Spleen (tissue), 11 donors: ENCODE data around the gene POU2F1. TPM values are rescaled to one million over a fixed set of nuclear protein-coding genes. Genes with fewer than 3 reads are reported as not detected.

Experiments used
- DNase-seq: peaks from one replicate; pipeline ENCODE4 v3.0.0-alpha.2; 2020
- H3K27ac ChIP-seq, 8 donors: fragments of 200-600 bp; sonication (generic) in 7 of 8; 1 replicate in 4 of 8; 2 replicates in 4 of 8; pipeline versions ENCODE4 v1.5.0 to v1.8.0; 2016 to 2021; ENCODE audit warnings: inconsistent platforms in 4 of 8, mild to moderate bottlenecking in 4 of 8, moderate library complexity in 1 of 8
- H3K27me3 ChIP-seq, 7 donors: fragments of 200-600 bp; sonication (generic) in 6 of 7; replicated peaks in 1 of 7; 1 replicate in 4 of 7; 2 replicates in 3 of 7; pipeline versions ENCODE4 v1.5.0 to v1.8.0; 2016 to 2021; ENCODE audit warnings: inconsistent platforms in 3 of 7, mild to moderate bottlenecking in 1 of 7
- H3K36me3 ChIP-seq, 6 donors: fragments of 200-600 bp; sonication (generic) in 5 of 6; 1 replicate in 4 of 6; 2 replicates in 2 of 6; pipeline versions ENCODE4 v1.5.0 to v1.8.0; 2016 to 2021; ENCODE audit warnings: inconsistent platforms in 2 of 6
- H3K4me1 ChIP-seq, 6 donors: fragments of 200-600 bp; sonication (generic) in 5 of 6; 1 replicate in 3 of 6; 2 replicates in 3 of 6; pipeline versions ENCODE4 v1.5.0 to v1.8.0; 2016 to 2021; ENCODE audit warnings: inconsistent platforms in 3 of 6
- H3K4me3 ChIP-seq, 8 donors: fragments of 200-600 bp; sonication (generic) in 7 of 8; 1 replicate in 4 of 8; 2 replicates in 4 of 8; pipeline versions ENCODE4 v1.5.0 to v1.8.0; 2016 to 2021; ENCODE audit warnings: inconsistent platforms in 4 of 8, mild to moderate bottlenecking in 4 of 8, moderate library complexity in 2 of 8
- H3K9me3 ChIP-seq, 8 donors: fragments of 200-600 bp; sonication (generic) in 7 of 8; 1 replicate in 4 of 8; 2 replicates in 4 of 8; pipeline versions ENCODE4 v1.5.0 to v1.8.0; 2016 to 2021; ENCODE audit warnings: inconsistent platforms in 4 of 8
- CTCF ChIP-seq, 11 experiments: fragments of 200-600 bp in 7 of 11; fragments of 450-650 bp in 4 of 11; sonication (generic) in 4 of 11; IDR thresholded peaks in 8 of 11; conservative IDR thresholded peaks in 3 of 11; 1 replicate in 7 of 11; 2 replicates in 4 of 11; pipeline versions ENCODE4 v1.4.0 to v1.8.0; 2016 to 2021; ENCODE audit warnings: antibody characterized with exemption in 11 of 11, inconsistent platforms in 4 of 11, mild to moderate bottlenecking in 1 of 11
- POLR2A ChIP-seq, 3 donors: fragments of 450-650 bp; IDR thresholded peaks; one replicate each; pipeline ENCODE4 v1.5.1; 2017; ENCODE audit warnings: antibody characterized with exemption in 3 of 3, mild to moderate bottlenecking in 1 of 3
- POLR2AphosphoS5 ChIP-seq, 3 donors: sonication (generic); formaldehyde crosslinking; IDR thresholded peaks; one replicate each; pipeline ENCODE4 v1.5.1; 2017; ENCODE audit warnings: antibody characterized with exemption in 3 of 3
- WGBS, 5 donors: extraction: QIAGEN DNeasy Blood & Tissue Kit in 3 of 5; methylation state at CpG; one replicate each; pipeline versions ENCODE4 v1.1.5 to v1.1.7; 2013 to 2018; 5-methylcytosine and 5-hydroxymethylcytosine counted together
- intact Hi-C: fragments of 100-400 bp; cut with DNase I; formaldehyde crosslinking; loops from one replicate; pipeline ENCODE4 v1.15.0; 2023; ENCODE audit warnings: low total_unique reads
- polyA plus RNA-seq, 3 donors: library from polyadenylated mRNA; stranded (reverse); fragments of 200-250 nt; gene quantifications; one replicate each; pipeline ENCODE4 v1.2.1, GENCODE V29; 2013
- total RNA-seq, 7 donors: library from RNA; depleted of rRNA in 3 of 7; stranded (reverse); fragments of >200 nt in 3 of 7; fragmentation: NEBNext Ultra II Directional in 4 of 7; extraction: Animal tissue kit (Norgen Biotek cat#: 25700) in 4 of 7; gene quantifications; one replicate each; pipeline versions ENCODE4 v1.1.0 to v1.2.1, GENCODE V29; 2016 to 2021
- donor health status: healthy with polysubstance abuse.
- donor health status: DM: no; HTN: no; CAD: no; lungs with moderate emphysema.
- donor health status: DM: no; HTN: no; CAD: no.
- donor health status: Bipolar disorder and iron deficiency.
- donor health status: healthy.
- donor health status: DM: no; HTN: no; CAD: no.
- donor health status: DM: yes; HTN: yes; CAD: no.

Gene POU2F1
- total and polyA plus RNA-seq, 10 donors, result 1.8 to 60.3 (median 27.4) TPM

- H3K9me3 ChIP-seq, result no peaks in the 10 kb centered on the region
- TF ChIP-seq POLR2AphosphoS5 (IDR thresholded peaks at IDR 0.05) (no peak), CTCF (IDR thresholded peaks at IDR 0.05 in 8 of 11, conservative IDR thresholded peaks at IDR 0.05 in 3 of 11) (no peak), POLR2A (IDR thresholded peaks at IDR 0.05) (no peak)
- H3K36me3 ChIP-seq, result no peaks in the 10 kb centered on the region
- H3K27me3 ChIP-seq, result no peaks in the 10 kb centered on the region
- DNase-seq, result no peak
- H3K27ac ChIP-seq, result no peak overlapping the region
- H3K4me1 ChIP-seq, result peaks cover 0 to 60% (median 15%) of the 10 kb centered on the region in 6 donors
- no peak overlapping the region for H3K4me3 ChIP-seq
- intact Hi-C loops, result no loop called here
- 91 to 97% (median 96%) methylated on average over 3 of the region's 3 CpGs for WGBS, 5 donors
These were observed 71.0 kb downstream of the POU2F1 start for GRCh38 chr1:167291539-167292185.

- DNase-seq, result no peak
These were observed 71.5 kb downstream of the POU2F1 start for GRCh38 chr1:167292216-167292615.

DNA sequence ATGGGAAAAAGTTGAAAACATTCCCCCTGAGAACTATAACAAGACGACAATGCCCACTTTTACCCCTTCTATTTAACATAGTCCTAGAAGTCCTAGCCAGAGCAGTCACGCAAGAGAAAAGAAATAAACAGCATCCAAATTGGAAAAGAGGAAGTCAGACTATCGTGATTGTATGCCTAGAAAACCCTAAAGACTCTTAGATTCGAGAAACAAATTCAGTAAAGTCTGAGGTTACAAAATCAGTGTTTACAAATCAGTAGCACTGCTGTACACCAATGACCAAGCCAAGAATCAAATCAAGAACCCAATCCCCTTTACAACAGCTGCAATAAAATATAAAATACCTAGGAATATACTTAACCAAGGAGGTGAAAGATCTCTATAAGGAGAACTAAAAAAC, 72.4 kb downstream of the POU2F1 start:
- no peak for DNase-seq
- no peaks in the 10 kb centered on the region for H3K9me3 ChIP-seq
- peaks cover 0 to 72% (median 24%) of the 10 kb centered on the region in 6 donors for H3K4me1 ChIP-seq
- no peak overlapping the region for H3K27ac ChIP-seq
- H3K36me3 ChIP-seq, result no peaks in the 10 kb centered on the region
- TF ChIP-seq CTCF (IDR thresholded peaks at IDR 0.05 in 8 of 11, conservative IDR thresholded peaks at IDR 0.05 in 3 of 11), result no peak
- no peak for TF ChIP-seq POLR2AphosphoS5 (IDR thresholded peaks at IDR 0.05)
- no peak for TF ChIP-seq POLR2A (IDR thresholded peaks at IDR 0.05)
- 70 to 84% (median 78%) methylated on average over 4 of the region's 4 CpGs for WGBS, 5 donors
- H3K27me3 ChIP-seq, result no peaks in the 10 kb centered on the region
- intact Hi-C loops, result no loop called here
- no peak overlapping the region for H3K4me3 ChIP-seq

More at GRCh38 chr1:167292216-167292615, 71.5 kb downstream of the POU2F1 start:
- intact Hi-C loops, result no loop called here
- peaks cover 0 to 64% (median 18%) of the 10 kb centered on the region in 6 donors for H3K4me1 ChIP-seq
- no peaks in the 10 kb centered on the region for H3K27me3 ChIP-seq
- H3K27ac ChIP-seq, result no peak overlapping the region
- no peaks in the 10 kb centered on the region for H3K36me3 ChIP-seq
- no peaks in the 10 kb centered on the region for H3K9me3 ChIP-seq
- no peak overlapping the region for H3K4me3 ChIP-seq
- TF ChIP-seq POLR2AphosphoS5 (IDR thresholded peaks at IDR 0.05) (no peak), POLR2A (IDR thresholded peaks at IDR 0.05) (no peak), CTCF (IDR thresholded peaks at IDR 0.05 in 8 of 11, conservative IDR thresholded peaks at IDR 0.05 in 3 of 11) (no peak)

DNA sequence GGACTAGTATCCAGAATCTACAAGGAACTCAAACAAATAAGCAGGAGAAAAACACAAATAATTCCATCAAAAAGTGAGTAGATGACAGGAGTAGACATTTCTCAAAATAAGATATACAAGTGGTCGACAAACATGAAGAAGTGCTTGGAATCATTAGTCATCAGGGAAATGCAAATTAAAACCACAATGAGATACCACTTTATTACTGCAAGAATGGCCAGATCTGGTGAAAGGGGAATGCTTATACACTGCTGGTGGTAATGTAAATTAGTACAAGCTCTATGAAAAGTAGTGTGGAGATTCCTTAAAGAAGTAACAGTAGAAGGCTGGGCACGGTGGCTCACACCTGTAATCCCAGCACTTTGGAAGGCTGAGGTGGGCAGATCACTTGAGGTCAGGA, 73.8 kb downstream of the POU2F1 start:
- no peak overlapping the region for H3K4me3 ChIP-seq
- H3K27me3 ChIP-seq, result no peaks in the 10 kb centered on the region
- intact Hi-C loops, result no loop called here
- TF ChIP-seq POLR2AphosphoS5 (IDR thresholded peaks at IDR 0.05), result no peak
- TF ChIP-seq CTCF (IDR thresholded peaks at IDR 0.05 in 8 of 11, conservative IDR thresholded peaks at IDR 0.05 in 3 of 11), result no peak
- TF ChIP-seq POLR2A (IDR thresholded peaks at IDR 0.05), result no peak
- H3K4me1 ChIP-seq, result peaks cover 0 to 67% (median 20%) of the 10 kb centered on the region in 6 donors
- 39 to 58% (median 42%) methylated on average over 2 of the region's 2 CpGs for WGBS, 5 donors
- no peaks in the 10 kb centered on the region for H3K36me3 ChIP-seq
- DNase-seq, result no peak
- no peaks in the 10 kb centered on the region for H3K9me3 ChIP-seq
- H3K27ac ChIP-seq, result peak overlapping the region in 1 of 8 donors; percentile 17
